OCI-LY7 (cell line): ENCODE results near the gene GBX2. TPM values are rescaled to one million over a fixed set of nuclear protein-coding genes. Genes with fewer than 3 reads are reported as not detected.

Experiments
- BruUV-seq: library from RNA; stranded (reverse); fragments of 400-500 nt; replicated peaks from 2 replicates; lab custom pipeline; 2021; lab: Mats Ljungman, UMichigan
- CTCF ChIA-PET: fragments of 300-600 bp; sonication (Branson Sonifier 250); formaldehyde crosslinking; loops from one replicate; lab custom pipeline; 2022; ENCODE audit warnings: antibody characterized with exemption; ENCODE audit not compliant: unreplicated experiment; lab: Charles Lee
- POLR2A ChIA-PET: fragments of 300-600 bp; sonication (Branson Sonifier 250); formaldehyde crosslinking; loops from one replicate; lab custom pipeline; 2022; ENCODE audit warnings: antibody characterized with exemption; lab: Charles Lee
- DNase-seq: peaks from one replicate; pipeline ENCODE4 v3.0.0-alpha.2; 2015; ENCODE audit warnings: low spot score
- H2AFZ ChIP-seq: fragments of 200-600 bp; sonication (generic), shearing (Covaris generic); 2 replicates; pipeline ENCODE4 v1.6.1; 2014; ENCODE audit warnings: mild to moderate bottlenecking, antibody characterized with exemption, low read length, moderate library complexity
- H3K27ac ChIP-seq: fragments of 200-600 bp; sonication (generic); 2 replicates; pipeline ENCODE4 v1.5.1; 2014; ENCODE audit warnings: mixed run types, low read depth, mild to moderate bottlenecking, moderate library complexity, low read length, inconsistent platforms; ENCODE audit not compliant: poor library complexity, severe bottlenecking
- H3K36me3 ChIP-seq: fragments of 200-600 bp; sonication (generic); 2 replicates; pipeline ENCODE4 v1.6.1; 2014; ENCODE audit warnings: mild to moderate bottlenecking, antibody characterized with exemption, low read length, moderate library complexity, mixed read lengths; ENCODE audit not compliant: insufficient read depth
- H3K4me1 ChIP-seq: fragments of 200-600 bp; sonication (generic); 2 replicates; pipeline ENCODE4 v1.5.1; 2014; ENCODE audit warnings: mild to moderate bottlenecking, low read length; ENCODE audit not compliant: insufficient read depth, poor library complexity, severe bottlenecking
- H3K4me2 ChIP-seq: fragments of 200-600 bp; sonication (generic); 2 replicates; pipeline ENCODE4 v1.6.1; 2014; ENCODE audit warnings: mild to moderate bottlenecking, low read length
- H3K4me3 ChIP-seq: fragments of 200-600 bp; sonication (generic); 2 replicates; pipeline ENCODE4 v1.5.1; 2014; ENCODE audit warnings: mild to moderate bottlenecking, low read depth, low read length; ENCODE audit not compliant: poor library complexity, severe bottlenecking
- H3K79me2 ChIP-seq: fragments of 200-600 bp; sonication (generic); 2 replicates; pipeline ENCODE4 v1.6.1; 2016; ENCODE audit warnings: low read depth, mild to moderate bottlenecking, low read length, moderate library complexity, mixed read lengths; ENCODE audit not compliant: insufficient read depth
- H3K9me2 ChIP-seq: fragments of 200-600 bp; sonication (generic); 2 replicates; pipeline ENCODE4 v1.6.1; 2016; ENCODE audit warnings: mild to moderate bottlenecking, low read length, mixed read lengths; ENCODE audit not compliant: insufficient read depth
- H3K9me3 ChIP-seq: fragments of 200-600 bp; sonication (generic); 2 replicates; pipeline ENCODE4 v1.6.1; 2014; ENCODE audit warnings: mild to moderate bottlenecking, mixed run types, low read length, mixed read lengths
- H4K20me1 ChIP-seq: fragments of 200-600 bp; sonication (generic); 2 replicates; pipeline ENCODE4 v1.6.1; 2014; ENCODE audit warnings: mild to moderate bottlenecking, antibody characterized with exemption, low read length, moderate library complexity, mixed read lengths; ENCODE audit not compliant: insufficient read depth
- EZH2phosphoT487 ChIP-seq: fragments of 200-600 bp; sonication (generic); IDR thresholded peaks from 2 replicates; pipeline ENCODE4 v1.6.1; 2018; ENCODE audit warnings: low read depth, borderline replicate concordance, mild to moderate bottlenecking, mixed run types, antibody characterized with exemption, low read length, moderate library complexity, mixed read lengths
- intact Hi-C: fragments of 100-400 bp; cut with micrococcal nuclease; formaldehyde crosslinking; loops from one replicate; pipeline ENCODE4 v1.10.0; 2022; ENCODE audit not compliant: unreplicated experiment
- total RNA-seq, 2 experiments: library from RNA; depleted of rRNA in 1 of 2; stranded (reverse); fragments of >200 nt in 1 of 2; shearing (Covaris generic) in 1 of 2; gene quantifications; 2 replicates each; pipeline ENCODE4 v1.2.3, GENCODE V29; 2014 to 2022
- TF ChIP-seq, protein P1 (sequence below): fragments of 200-600 bp; sonication (generic); conservative IDR thresholded peaks from 2 replicates; pipeline ENCODE4 v1.5.1; 2014; ENCODE audit warnings: mild to moderate bottlenecking, antibody characterized with exemption, low read length, moderate library complexity, mixed read lengths

Gene GBX2
- total RNA-seq, 2 experiments from 2014 or later: not detected

DNA sequence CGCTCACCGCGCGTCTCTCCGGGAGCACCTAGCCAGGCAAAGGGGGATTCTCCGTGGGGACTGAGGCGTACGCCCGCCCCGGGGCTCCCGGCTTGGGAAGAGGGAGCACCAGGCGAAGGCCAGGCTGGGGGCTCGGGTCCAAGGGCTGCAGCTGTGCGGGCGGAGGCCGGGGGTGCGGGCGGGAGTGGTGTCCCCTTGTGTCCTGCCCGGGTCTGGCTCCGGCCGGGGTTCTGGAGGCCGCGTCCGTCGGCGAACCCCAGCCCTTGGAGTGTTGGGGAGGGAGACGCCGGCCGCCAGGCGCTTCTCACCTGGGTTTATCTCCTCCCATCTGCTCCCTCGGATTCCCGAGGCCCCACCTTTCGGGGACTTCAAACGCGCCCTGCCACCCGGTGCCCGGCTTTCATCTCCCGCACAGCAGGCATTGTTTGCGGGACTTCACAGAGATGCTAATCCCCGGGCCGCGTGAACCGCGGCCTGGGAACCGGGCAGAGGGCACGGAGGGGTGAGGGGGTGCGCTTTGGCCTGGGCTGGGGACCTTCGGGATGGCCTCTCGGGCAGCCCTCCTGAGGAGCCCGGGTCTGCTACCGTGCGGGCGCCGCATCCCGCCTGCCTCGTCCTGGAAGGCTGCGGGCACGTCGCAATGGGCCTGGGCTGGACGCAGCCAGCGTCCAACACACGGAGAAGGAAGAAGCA lies 5.0 kb upstream of the GBX2 start:
- no peak overlapping the region for H2AFZ ChIP-seq
- POLR2A ChIA-PET: no interaction called here
- H4K20me1 ChIP-seq: no peaks in the 10 kb centered on the region
- no peaks in the 10 kb centered on the region for H3K9me3 ChIP-seq
- no peaks in the 10 kb centered on the region for H3K79me2 ChIP-seq
- no TSS peak for BruUV-seq
- H3K36me3 ChIP-seq: no peaks in the 10 kb centered on the region
- H3K4me3 ChIP-seq: no peak overlapping the region
- no peaks in the 10 kb centered on the region for H3K9me2 ChIP-seq
- intact Hi-C loops: no loop called here
- H3K27ac ChIP-seq: no peak overlapping the region
- no peak for DNase-seq
- TF ChIP-seq EZH2phosphoT487: no peak
- no peaks in the 10 kb centered on the region for H3K4me1 ChIP-seq
- CTCF ChIA-PET: no interaction called here
- H3K4me2 ChIP-seq: no peak overlapping the region

DNA sequence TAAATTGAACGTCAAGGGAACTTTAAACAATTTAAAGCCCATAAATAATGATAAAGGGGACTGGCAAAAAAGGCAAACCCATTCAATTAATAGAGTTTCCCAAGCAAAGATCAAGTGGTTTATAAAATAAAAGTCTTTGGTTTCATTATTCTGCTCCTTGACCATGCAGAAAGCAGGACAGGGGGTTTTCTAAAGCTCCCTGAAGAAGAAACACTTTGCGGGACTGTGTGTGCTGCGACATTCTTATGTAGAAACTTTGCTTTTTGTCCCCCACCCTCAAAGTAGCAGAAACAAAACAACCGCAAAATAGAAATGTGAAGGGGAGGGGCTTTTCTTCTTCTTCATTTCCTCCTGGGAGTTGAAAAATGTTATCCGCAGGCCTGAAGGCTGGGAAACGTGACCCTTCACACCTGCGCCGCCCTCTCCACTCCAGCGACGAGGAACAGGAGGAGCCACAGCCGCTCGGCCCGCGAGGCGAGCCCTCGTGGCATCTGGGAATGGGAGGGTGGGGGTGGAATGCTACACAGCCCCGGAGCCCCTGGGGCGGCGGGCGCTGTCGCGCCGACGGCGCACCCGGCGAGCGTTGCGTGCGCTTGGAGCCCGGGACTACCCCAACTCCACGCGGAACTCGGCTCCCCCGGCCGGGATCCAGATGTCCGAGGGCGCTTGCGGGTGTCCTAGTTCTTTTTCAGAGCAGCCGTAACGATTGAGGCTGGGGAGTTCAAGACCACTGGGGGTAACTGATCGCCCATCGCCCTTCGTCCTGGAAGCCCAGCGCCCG lies 4.3 kb upstream of the GBX2 start:
- no TSS peak for BruUV-seq
- Histone ChIP-seq H3K4me1 (no peaks in the 10 kb centered on the region), H3K27ac (no peak overlapping the region), H4K20me1 (no peaks in the 10 kb centered on the region), H3K4me3 (no peak overlapping the region), H3K9me3 (no peaks in the 10 kb centered on the region), H3K79me2 (no peaks in the 10 kb centered on the region), H3K4me2 (no peak overlapping the region), H2AFZ (no peak overlapping the region), H3K9me2 (no peaks in the 10 kb centered on the region), H3K36me3 (no peaks in the 10 kb centered on the region)
- DNase-seq: no peak
- intact Hi-C loops: no loop called here
- TF ChIP-seq, protein P1, sequence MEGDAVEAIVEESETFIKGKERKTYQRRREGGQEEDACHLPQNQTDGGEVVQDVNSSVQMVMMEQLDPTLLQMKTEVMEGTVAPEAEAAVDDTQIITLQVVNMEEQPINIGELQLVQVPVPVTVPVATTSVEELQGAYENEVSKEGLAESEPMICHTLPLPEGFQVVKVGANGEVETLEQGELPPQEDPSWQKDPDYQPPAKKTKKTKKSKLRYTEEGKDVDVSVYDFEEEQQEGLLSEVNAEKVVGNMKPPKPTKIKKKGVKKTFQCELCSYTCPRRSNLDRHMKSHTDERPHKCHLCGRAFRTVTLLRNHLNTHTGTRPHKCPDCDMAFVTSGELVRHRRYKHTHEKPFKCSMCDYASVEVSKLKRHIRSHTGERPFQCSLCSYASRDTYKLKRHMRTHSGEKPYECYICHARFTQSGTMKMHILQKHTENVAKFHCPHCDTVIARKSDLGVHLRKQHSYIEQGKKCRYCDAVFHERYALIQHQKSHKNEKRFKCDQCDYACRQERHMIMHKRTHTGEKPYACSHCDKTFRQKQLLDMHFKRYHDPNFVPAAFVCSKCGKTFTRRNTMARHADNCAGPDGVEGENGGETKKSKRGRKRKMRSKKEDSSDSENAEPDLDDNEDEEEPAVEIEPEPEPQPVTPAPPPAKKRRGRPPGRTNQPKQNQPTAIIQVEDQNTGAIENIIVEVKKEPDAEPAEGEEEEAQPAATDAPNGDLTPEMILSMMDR: no peak
- TF ChIP-seq EZH2phosphoT487: no peak
- ChIA-PET CTCF (interaction anchor here (0.6 kb wide), 1 partner anchor 18 kb away, joined by 3 read pairs; no protein-coding TSS in a partner anchor), POLR2A (interaction anchor here (0.7 kb wide), 1 partner anchor 33 kb away, joined by 3 read pairs; no protein-coding TSS in a partner anchor)

DNA sequence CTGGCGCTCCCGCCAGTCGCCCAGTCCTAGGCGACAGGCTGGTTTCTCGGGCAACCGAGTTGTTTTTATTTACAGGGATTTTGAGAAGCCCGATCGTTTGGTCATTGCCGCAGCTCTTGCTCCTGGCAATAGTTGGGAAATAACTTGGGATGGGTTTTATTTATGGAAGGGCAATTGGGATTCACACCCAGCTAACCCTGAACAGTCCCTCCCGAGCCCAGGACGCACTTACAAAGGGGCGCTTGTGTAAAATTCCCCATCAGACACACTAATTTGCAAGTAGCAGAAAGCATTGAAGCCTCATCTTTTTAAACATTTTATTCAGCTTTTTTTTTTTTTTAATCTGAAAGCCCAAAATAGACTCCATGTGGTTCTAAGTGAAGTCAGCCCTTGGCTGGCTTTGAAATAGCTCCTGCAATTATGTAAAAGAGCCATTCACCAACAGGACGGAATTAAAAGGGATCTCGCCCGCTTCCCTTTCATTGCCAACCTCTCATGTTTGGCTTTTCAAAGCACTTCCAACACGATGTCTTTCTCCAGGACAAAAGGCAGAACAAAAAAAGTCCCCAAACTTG lies 3.6 kb upstream of the GBX2 start:
- Histone ChIP-seq H3K4me1 (no peaks in the 10 kb centered on the region), H3K4me3 (no peak overlapping the region), H3K79me2 (no peaks in the 10 kb centered on the region), H3K9me2 (no peaks in the 10 kb centered on the region), H2AFZ (no peak overlapping the region), H3K27ac (no peak overlapping the region), H3K4me2 (no peak overlapping the region), H3K9me3 (no peaks in the 10 kb centered on the region), H3K36me3 (no peaks in the 10 kb centered on the region), H4K20me1 (no peaks in the 10 kb centered on the region)
- POLR2A ChIA-PET: interaction anchor here (0.7 kb wide), 2 partner anchors 28 to 34 kb away, joined by 3 read pairs; no protein-coding TSS in a partner anchor
- intact Hi-C loops: no loop called here
- no TSS peak for BruUV-seq
- CTCF ChIA-PET: interaction anchor here (0.6 kb wide), 1 partner anchor 18 kb away, joined by 3 read pairs; no protein-coding TSS in a partner anchor
- DNase-seq: no peak
- TF ChIP-seq EZH2phosphoT487: no peak
- TF ChIP-seq, protein P1: no peak
